GM18499 (cell line): ENCODE data around the gene CDH20.

Source experiments
- ATAC-seq: cut with Tn5 transposase; IDR thresholded peaks from one replicate; pipeline ENCODE4 v1.9.1; 2021; ENCODE audit warnings: moderate number of reproducible peaks; ENCODE audit not compliant: insufficient read depth, unreplicated experiment

Gene CDH20

DNA sequence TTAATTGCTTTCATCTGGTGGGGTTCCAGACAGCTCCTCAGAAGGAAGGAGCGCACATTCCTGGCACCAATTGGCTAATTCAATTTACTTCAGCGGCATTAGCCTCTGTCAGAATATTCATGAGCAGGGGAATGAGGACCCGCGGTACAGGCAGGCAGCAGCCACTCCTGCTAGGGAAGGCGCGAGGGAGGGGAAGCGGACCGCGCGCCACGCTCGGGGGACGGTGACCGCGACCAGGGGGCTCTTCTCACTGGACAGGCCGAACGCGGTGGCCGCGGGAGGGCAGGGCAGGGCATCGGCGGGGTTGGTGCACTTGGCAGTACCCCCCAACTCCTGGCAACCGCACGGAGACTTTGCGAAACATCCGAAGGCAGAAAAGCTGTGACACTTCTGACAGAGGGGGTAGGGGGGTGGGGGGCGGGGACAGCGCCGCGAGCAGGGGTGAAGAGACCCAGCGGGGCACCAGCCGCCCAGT is at the start of gene CDH20:
Gene CDH20, plus strand, starts transcription at position 160 of the 475 bp plus-strand sequence.
- ATAC-seq = no peak

DNA sequence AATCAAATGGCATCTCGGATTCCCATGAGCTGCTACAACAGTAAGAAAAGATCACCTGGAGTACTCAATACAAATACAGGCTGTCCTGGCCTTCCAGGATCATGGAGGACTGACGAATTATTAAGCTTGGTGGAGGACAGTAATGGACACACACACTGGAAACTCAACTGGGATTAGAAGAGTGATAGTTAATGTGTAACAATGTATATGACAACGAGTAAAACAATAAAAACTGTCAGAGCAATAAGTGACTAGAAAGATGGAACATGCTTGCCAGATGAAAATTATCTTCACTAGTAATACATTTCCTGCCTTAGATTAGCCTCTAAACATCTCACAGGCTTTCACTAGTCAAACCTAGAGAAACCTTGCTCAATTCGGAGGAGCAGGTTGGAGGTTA is 49.2 kb upstream of the CDH20 start:
- ATAC-seq = no peak

DNA sequence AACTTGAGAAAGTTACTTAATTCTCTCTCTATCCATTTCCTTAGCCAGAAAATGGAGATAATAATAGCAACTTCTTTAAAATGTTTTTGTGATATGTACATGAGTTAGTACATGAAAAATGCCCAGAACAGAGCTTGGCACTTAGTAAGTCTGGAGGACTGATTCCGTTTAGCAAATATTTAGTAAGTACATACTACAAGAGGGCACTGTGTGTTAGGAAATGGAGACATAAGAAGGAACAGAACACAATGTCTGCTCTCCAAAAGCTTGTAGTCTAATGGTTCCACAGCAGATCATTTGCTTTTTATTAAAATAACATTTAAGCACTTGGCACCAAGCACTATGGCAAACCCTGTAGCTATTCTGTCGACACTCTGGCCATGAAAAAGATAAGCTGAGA is 47.5 kb upstream of the CDH20 start:
- no peak for ATAC-seq

DNA sequence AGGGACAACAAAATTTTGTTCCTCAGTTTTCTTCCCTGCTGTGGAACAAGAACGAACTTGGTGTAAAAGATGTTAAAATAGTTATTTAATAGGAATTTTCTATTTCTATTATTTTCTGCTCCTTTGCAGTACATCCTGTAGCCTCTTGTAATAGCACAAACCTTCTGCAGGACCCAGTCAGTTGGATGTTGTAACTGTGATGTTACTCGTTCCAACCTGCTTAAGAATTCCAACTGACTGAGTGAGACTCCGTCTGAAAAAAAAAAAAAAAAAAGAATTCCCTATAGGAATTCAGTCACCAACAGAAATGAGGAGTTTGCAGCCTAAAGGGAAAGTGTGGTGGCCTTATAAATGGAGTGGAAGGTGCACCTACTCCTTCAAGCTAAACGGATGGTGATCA is 46.4 kb upstream of the CDH20 start:
- no peak for ATAC-seq

- ATAC-seq = no peak
Measured at GRCh38 chr18:61290616-61291015, 42.6 kb upstream of the CDH20 start.

DNA sequence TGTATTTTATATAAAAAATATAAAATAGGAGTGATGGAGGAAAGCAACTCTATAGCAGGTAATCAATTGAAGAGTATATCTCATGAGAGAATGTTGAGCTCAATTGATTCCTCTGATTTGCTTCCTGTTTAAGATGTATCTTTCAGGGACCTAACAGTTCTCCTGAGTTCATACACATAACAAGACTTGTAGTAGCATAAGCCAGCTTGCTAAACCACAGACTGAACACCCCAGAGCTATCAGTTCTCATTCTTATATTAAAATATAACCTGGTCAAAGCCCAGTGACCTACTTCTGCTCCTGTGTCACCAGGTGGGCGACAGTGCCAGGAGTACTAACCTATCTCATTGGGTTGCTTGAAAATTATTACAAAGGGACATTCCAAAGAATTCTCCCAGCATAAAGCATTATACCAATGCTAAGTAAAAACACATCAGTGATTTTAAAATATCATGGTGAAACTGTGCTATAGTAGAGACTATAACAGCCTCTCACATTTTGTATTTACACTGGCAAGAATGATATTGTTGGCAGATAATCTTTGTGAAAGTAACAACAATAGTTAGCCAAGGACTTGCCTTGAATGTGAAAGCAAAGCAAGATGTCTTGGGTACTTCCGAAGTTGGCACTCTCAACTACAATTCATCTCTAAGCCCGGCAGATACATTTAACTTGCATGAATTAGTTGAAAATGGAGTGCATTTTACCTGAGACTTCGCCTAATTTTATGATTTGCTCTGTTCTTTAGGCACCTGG is 40.8 kb upstream of the CDH20 start:
- no peak for ATAC-seq

- no peak for ATAC-seq
Measured at GRCh38 chr18:61295153-61295552, 38.1 kb upstream of the CDH20 start.

GRCh38 chr18:61308004-61308403 is 25.2 kb upstream of the CDH20 start:
- no peak for ATAC-seq

- no peak for ATAC-seq
Measured at GRCh38 chr18:61308795-61309393, 24.3 kb upstream of the CDH20 start.

DNA sequence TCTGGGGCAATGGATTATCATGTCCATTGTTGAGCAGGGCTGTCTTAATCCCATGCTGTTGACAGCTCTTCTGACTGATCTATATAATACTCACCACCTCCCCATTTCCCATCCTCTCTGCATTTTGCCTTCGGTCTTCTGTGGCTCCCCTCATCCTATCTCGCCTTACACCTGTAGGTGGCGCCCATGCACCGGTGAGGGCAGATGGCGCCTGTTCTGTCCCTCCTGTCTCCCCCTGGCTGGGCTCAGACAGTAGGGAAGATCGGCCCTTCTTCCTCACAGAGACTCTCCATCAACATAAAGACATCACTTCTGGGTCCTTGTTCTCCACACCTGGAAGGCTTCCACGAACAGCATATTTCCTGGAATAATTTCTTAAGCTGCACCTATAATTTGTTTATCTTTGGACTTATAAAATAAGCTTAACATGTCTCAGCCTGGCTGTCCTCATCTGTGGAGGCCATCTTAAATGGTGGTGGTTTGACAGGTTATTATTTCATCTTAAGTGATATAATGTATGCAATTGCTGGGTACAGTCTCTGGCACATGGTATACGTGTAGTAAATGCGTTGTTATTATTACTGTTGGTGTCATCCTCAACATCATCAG is 10.9 kb upstream of the CDH20 start:
- ATAC-seq = peak; percentile 89

- no peak for ATAC-seq
Measured at GRCh38 chr18:61323951-61324350, 9.3 kb upstream of the CDH20 start.

DNA sequence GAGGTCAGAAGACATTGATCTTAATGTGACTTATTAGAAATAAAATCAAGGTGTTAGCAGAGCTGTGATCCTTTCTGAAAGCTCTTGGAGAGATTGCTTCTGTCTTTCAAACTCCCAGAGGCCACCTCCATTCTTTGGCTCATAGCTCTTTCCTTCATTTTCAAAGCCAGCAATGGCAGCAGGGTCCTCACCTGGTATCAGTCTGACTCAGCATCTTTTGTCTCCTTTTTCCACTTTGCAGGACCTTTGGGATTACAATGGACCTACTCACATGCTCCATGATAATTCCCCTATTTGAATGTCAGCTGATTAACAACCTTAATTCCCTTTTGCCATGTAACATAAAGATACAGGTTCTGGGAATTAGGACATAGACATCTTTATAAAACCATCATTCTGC is 6.8 kb upstream of the CDH20 start:
- ATAC-seq = no peak

DNA sequence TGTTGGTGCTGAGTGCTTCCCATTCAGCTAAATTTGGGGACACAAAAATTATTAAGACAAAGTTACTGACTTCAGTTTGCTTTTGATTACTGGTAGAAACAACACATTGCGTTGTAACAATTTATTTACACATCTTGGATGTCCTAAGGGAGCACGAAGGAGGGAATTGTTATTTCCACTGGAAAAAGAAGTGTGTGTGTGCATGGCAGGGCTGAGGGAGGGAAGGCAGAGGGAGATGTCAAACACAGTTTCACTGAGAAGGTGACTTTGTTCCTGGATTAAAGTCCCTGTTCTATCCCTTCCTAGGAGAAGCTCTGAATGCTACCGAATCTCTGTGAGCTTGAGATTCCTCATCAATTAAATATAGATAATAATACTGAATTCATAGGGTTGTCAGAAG is 3.8 kb upstream of the CDH20 start:
- no peak for ATAC-seq

GRCh38 chr18:61331051-61331450 is 2.2 kb upstream of the CDH20 start:
- no peak for ATAC-seq

- no peak for ATAC-seq
Measured at GRCh38 chr18:61333746-61334490, 688 bp downstream of the CDH20 start.

GRCh38 chr18:61334491-61334850 is 1.2 kb downstream of the CDH20 start:
- ATAC-seq = no peak

GRCh38 chr18:61334951-61335683 is 1.9 kb downstream of the CDH20 start:
- ATAC-seq = no peak

DNA sequence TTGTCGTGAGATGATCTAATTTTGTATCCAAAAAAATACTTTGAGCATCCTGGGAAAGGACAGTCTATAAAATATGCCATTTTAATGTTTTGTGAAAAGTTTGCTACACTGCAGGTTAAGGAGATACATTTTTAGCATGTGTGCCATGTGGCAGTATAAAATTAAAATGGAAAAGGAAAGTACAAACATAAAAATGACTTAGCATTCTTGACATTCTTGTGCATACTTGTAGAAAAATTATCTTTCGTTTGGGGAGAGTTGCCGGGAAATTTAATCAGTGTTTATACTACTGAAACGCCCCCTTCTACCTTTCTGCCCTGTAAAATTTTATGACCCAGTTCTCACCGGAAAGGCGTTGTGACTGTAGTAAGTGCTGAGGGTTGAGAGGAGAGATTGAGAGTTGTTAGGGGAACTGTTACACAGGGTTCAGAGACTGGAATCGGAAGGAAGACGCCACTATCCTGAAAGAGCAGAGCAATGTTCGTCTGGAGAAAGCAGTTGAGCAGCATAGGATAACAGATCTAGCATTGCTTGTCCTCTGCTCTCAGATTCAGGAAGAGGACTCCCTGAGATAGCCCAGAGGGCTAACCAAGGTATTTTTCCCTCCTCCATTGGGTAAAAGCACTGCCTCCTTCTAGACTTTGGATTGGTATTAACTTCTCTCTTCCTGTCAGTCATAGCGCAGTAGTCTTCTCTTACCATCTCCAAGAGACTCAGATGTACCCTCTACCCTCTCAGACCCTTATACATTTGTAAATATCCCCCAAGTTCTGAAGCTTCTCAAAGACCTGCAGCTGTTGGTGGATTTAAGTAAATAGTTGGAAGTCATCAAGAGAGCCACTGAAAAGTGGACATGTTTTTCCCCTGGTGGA is 2.7 kb downstream of the CDH20 start:
- ATAC-seq = no peak

- no peak for ATAC-seq
Measured at GRCh38 chr18:61336766-61337165, 3.5 kb downstream of the CDH20 start.
